NCI-H2227 (cell line): ENCODE data around the gene TEX19.
"Not testable (repeated sequence)": the region's sequence is repeated elsewhere in the genome, so short reads cannot be mapped to it uniquely, and the experiment has no call there.

Source experiments
- DNase-seq: peaks from one replicate; lab custom pipeline; 2025; ENCODE audit not compliant: unreplicated experiment; lab: John Stamatoyannopoulos, UW

TEX19 gene

GRCh38 chr17:82354804-82355308 lies 4.2 kb upstream of the TEX19 start:
- no peak for DNase-seq

- no peak for DNase-seq
These were observed 3.1 kb upstream of the TEX19 start for GRCh38 chr17:82355770-82356427.

- DNase-seq = peak; percentile 33
These were observed 2.1 kb upstream of the TEX19 start for GRCh38 chr17:82356845-82357355.

DNA sequence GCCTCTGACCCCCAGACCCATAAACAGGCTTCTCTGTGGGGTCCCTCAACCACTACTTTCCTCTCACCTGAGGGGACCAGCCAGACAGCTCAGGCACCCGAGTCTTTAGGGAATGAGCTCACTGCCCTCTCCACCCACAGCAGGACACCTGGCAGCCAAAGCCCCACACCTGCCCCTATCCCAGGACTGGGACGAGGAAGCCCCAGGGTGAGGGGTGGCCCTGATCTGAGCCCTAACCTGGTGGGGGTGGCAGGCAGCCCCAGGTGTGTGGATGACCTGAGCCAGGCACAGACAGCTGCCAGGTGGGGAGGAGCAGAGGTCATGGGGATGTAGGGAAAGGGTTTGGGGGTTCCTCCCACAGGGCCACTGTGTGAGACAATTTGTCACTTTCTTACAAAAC lies 1.7 kb upstream of the TEX19 start:
- DNase-seq = no peak

- DNase-seq = not testable (repeated sequence)
These were observed 516 bp downstream of the TEX19 start for GRCh38 chr17:82359451-82360074.

DNA sequence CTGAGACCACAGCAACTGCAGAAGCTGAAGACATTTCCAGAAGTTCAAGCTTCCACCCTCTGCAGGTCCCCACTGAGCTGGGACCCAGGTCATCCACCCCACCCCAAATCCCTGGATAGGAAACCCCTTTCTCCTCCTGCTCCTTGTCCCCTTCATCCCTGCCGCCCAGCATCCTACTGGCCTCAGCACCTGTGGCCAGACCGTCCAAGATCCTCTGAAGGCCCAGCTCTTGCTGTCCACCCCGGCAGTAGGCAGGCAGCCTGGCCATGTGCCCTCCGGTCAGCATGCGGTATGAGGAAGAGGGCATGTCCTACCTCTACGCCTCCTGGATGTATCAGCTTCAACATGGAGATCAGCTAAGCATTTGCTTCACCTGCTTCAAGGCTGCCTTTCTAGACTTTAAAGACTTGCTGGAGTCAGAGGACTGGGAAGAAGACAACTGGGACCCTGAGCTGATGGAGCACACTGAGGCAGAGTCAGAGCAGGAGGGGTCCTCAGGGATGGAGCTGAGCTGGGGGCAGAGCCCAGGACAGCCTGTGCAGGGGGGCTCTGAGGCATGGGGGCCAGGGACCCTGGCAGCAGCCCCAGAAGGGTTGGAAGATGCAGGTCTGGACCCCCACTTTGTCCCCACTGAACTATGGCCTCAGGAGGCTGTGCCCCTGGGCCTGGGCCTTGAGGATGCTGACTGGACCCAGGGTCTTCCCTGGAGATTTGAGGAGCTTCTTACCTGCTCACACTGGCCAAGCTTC lies 3.0 kb downstream of the TEX19 start:
- no peak for DNase-seq

- DNase-seq = no peak
These were observed 6.7 kb downstream of the TEX19 start for GRCh38 chr17:82365606-82366295.

DNA sequence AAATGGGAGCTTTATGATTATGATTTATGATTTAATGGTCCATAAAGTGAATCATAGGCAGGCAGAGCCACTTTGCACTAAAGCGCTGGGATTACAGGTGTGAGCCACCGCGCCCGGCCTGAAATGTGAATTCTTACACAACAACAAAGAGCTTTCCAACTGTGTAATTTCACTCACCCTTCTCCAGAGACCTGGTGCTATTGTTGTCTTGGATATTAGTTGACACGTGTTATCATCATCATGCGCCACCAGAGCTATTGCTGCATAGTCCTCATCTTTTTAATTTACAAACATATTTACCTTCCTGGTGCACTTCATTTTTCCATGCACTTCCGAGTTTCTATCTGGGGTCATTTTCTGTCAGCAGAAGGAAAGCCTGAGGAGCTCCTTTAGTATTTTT lies 7.7 kb downstream of the TEX19 start:
- peak; percentile 77 for DNase-seq

GRCh38 chr17:82367724-82368524 lies 8.9 kb downstream of the TEX19 start:
- DNase-seq = peak; percentile 75

DNA sequence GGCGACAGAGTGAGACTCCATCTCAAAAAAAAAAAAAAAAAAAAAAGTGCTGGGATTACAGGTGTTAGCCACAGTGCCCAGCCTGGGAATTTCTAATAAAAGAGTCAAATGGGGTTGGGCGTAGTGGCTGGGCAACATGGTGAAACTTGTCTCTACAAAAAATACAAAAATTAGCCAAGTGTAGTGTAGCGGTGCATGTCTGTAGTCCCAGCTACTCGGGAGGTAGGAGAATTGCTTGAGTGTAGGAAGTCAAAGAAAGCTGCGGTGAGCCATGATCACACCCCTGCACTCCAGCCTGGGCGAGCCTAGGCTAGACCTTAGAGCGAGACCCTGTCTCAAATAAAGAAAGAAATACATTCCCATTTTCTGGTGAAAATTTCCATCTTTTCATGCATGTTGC lies 10.2 kb downstream of the TEX19 start:
- DNase-seq = no peak

DNA sequence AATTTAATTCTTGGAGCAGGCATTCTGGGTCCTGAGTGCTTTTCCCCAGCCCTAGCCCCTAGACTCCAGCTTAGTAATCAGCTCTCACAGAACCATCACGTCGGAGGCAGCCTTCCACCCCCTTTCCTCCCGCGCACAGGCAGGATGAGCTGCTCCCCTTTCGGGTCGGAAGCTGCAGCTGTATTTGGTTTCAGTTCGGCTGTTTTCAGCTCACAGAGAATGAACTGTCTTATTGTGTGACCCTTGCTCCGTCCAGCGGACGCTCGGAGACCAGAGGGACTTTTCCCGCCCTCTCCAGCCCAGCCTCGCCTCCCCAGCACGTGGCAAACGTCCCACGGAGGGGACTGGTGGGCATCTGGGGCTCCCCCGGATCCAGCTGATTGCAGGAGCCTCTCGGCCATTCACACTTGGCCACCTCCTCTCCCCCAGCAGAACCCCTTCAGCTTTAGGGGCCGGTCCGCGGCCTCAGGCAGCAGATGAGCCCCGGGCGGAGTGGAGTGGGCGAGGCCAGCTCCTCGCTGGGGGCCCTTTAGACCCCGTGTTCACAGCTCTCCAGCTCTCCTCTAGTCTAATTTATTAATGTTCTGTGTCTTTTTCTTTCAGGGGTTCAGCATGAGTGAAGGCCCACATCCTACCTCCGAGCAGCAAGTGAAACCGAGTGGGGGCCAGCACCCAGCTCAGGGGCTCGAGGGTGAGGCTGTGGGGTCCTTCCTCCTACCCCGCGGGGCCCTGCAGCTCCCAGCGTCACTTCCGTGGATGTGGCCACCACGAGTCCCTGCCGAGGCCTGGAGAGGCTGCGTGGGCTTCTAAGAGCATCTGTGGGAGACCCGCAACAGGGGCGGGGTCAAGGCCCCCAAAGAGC lies 11.7 kb downstream of the TEX19 start:
- no peak for DNase-seq

- peak; percentile 50 for DNase-seq
These were observed 12.5 kb downstream of the TEX19 start, which contains the start of gene UTS2R for GRCh38 chr17:82371333-82372248. Gene UTS2R, plus strand, starts transcription at chr17:82371765. Its CDS starts 2,560 bp downstream, at chr17:82374325.

DNA sequence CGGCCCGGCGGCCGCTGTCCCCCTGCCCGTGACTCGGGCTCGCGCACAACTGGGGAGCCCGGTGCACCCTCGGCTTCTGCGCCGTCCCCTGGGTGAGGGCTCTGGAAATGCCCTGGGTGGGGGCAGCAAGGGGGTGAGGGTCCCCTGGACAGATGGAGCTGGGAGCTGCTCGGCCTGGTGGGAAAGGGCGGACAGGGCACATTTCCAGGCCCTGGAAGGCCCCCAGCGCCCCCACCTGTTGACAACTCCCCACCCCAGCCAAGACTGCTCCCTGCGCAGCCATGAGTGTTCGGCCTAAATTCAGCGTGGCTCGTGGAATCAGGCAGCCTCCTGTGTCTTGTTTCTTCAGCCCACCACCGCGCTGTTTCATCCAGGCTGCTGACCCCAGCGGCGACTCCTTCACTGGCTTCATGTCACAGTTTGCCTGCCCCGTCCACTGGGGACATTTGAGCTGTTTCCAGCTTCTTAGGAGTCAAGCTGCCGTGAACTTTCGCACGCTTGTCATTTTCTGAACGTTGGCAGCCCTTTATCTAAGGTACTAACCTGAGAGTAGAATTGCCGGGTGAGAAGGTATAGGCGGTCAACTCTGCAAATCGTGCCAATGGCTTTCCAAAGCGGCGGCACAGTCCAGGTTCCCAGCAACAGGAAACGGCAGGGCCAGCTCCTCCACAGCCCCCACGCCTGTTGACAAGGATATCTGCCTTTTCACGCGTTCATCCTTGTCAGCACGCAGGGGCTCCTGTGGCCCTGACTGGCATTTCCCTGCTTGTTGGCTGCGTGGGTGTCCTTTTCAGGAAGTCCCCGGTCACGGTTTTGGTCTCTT lies 13.4 kb downstream of the TEX19 start:
- no peak for DNase-seq

DNA sequence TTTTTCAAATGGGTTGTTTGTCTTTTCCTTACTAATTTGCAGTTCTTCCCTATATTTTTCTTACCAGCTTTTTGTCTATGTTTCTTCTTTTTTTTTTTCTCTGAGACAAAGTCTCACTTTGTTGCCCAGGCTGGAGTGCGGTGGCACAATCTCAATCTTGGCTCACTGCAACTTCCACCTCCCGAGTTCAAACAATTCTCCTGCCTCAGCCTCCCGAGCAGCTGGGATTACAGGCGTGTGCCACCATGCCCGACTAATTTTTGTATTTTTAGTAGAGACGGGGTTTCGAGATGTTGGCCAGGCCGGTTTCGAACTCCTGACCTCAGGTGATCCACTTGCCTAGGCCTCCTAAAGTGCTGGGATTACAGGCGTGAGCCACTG lies 14.0 kb downstream of the TEX19 start:
- DNase-seq = not testable (repeated sequence)

GRCh38 chr17:82373731-82374625 lies 14.9 kb downstream of the TEX19 start:
- no peak for DNase-seq

DNA sequence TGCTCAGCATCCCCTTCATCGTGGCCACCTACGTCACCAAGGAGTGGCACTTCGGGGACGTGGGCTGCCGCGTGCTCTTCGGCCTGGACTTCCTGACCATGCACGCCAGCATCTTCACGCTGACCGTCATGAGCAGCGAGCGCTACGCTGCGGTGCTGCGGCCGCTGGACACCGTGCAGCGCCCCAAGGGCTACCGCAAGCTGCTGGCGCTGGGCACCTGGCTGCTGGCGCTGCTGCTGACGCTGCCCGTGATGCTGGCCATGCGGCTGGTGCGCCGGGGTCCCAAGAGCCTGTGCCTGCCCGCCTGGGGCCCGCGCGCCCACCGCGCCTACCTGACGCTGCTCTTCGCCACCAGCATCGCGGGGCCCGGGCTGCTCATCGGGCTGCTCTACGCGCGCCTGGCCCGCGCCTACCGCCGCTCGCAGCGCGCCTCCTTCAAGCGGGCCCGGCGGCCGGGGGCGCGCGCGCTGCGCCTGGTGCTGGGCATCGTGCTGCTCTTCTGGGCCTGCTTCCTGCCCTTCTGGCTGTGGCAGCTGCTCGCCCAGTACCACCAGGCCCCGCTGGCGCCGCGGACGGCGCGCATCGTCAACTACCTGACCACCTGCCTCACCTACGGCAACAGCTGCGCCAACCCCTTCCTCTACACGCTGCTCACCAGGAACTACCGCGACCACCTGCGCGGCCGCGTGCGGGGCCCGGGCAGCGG lies 15.7 kb downstream of the TEX19 start:
- DNase-seq = no peak
